OCI-LY1 (cell line): Measurements from ENCODE around the gene ZCCHC14.

Experiments used
- H2AFZ ChIP-seq: fragments of 200-600 bp; sonication (generic), shearing (Covaris generic); 2 replicates; pipeline ENCODE4 v1.6.0; 2014; ENCODE audit warnings: antibody characterized with exemption, mild to moderate bottlenecking, low read length
- H3F3A ChIP-seq: fragments of 200-600 bp; sonication (generic), shearing (Covaris generic); 2 replicates; pipeline ENCODE4 v1.6.0; 2014; ENCODE audit warnings: mild to moderate bottlenecking, antibody characterized with exemption, low read length, moderate library complexity; ENCODE audit not compliant: insufficient read depth
- H3K27ac ChIP-seq: fragments of 200-600 bp; sonication (generic); 2 replicates; pipeline ENCODE4 v1.5.1; 2014; ENCODE audit warnings: low read length, mixed run types, mild to moderate bottlenecking, low read depth; ENCODE audit not compliant: poor library complexity, severe bottlenecking
- H3K27me3 ChIP-seq: fragments of 200-600 bp; sonication (generic); 2 replicates; pipeline ENCODE4 v1.6.0; 2014; ENCODE audit warnings: antibody characterized with exemption, mild to moderate bottlenecking, low read length, moderate library complexity; ENCODE audit not compliant: insufficient read depth
- H3K36me3 ChIP-seq: fragments of 200-600 bp; sonication (generic); 2 replicates; pipeline ENCODE4 v1.6.1; 2014; ENCODE audit warnings: mild to moderate bottlenecking, antibody characterized with exemption, low read length, moderate library complexity, mixed read lengths; ENCODE audit not compliant: insufficient read depth
- H3K4me1 ChIP-seq: fragments of 200-600 bp; sonication (generic); 2 replicates; pipeline ENCODE4 v1.5.1; 2014; ENCODE audit warnings: mild to moderate bottlenecking, low read length, moderate library complexity; ENCODE audit not compliant: insufficient read depth, severe bottlenecking
- H3K4me2 ChIP-seq: fragments of 200-600 bp; sonication (generic), shearing (Covaris generic); 2 replicates; pipeline ENCODE4 v1.6.1; 2014; ENCODE audit warnings: low read length
- H3K4me3 ChIP-seq: fragments of 200-600 bp; sonication (generic); 2 replicates; pipeline ENCODE4 v1.5.1; 2014; ENCODE audit warnings: low read length, low read depth, mild to moderate bottlenecking, mixed read lengths; ENCODE audit not compliant: poor library complexity, severe bottlenecking
- H3K79me2 ChIP-seq: fragments of 200-600 bp; shearing (Covaris generic); 2 replicates; pipeline ENCODE4 v1.6.1; 2016; ENCODE audit warnings: mixed run types, low read length, mixed read lengths; ENCODE audit not compliant: insufficient read depth
- H3K9ac ChIP-seq: fragments of 200-600 bp; sonication (generic), shearing (Covaris generic); 2 replicates; pipeline ENCODE4 v1.6.1; 2014; ENCODE audit warnings: mild to moderate bottlenecking, low read length, mixed read lengths
- H3K9me2 ChIP-seq: fragments of 200-600 bp; sonication (generic), shearing (Covaris generic); 2 replicates; pipeline ENCODE4 v1.6.1; 2014; ENCODE audit warnings: low read depth, mild to moderate bottlenecking, low read length, mixed read lengths
- H3K9me3 ChIP-seq: fragments of 200-600 bp; shearing (Covaris generic); 2 replicates; pipeline ENCODE4 v1.6.1; 2014; ENCODE audit warnings: low read length, mixed read lengths
- H4K20me1 ChIP-seq: fragments of 200-600 bp; sonication (generic), shearing (Covaris generic); 2 replicates; pipeline ENCODE4 v1.6.0; 2016; ENCODE audit warnings: mild to moderate bottlenecking, low read length; ENCODE audit not compliant: insufficient read depth
- EZH2 ChIP-seq: fragments of 200-600 bp; sonication (generic), shearing (Covaris generic); IDR thresholded peaks from 2 replicates; pipeline ENCODE4 v1.8.0; 2017; ENCODE audit warnings: borderline replicate concordance, mixed run types, mild to moderate bottlenecking, antibody characterized with exemption, low read length, moderate library complexity, mixed read lengths
- TF ChIP-seq, protein P1 (sequence below): fragments of 200-600 bp; sonication (generic), shearing (Covaris generic); IDR thresholded peaks from 2 replicates; pipeline ENCODE4 v1.5.1; 2017; ENCODE audit warnings: mild to moderate bottlenecking, antibody characterized with exemption, low read length, moderate library complexity, mixed read lengths

Gene ZCCHC14

DNA sequence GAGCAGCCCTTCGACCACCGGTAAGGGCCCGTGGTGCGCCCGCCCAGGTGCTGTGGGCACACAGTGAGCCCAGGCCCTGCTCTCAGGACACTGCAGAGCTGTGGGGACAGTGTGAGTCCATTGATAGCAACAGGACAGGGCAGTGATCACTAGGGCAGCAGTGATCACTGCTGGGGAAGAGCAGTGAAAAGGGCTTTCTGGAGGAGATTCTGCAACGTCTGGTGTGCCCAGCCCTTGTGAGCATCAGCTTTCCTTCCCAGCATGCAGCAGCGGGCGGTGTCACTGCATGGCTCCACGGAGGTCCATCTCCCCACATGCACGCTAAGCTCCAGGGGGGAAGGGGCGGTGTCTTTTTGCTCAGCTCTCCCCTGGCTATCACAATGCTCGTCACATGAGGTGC, 68.6 kb downstream of the ZCCHC14 start:
- H3K9me3 ChIP-seq = no peaks in the 10 kb centered on the region
- H3K4me2 ChIP-seq = no peak overlapping the region
- no peaks in the 10 kb centered on the region for H3F3A ChIP-seq
- no peak overlapping the region for H2AFZ ChIP-seq
- no peak overlapping the region for H3K4me3 ChIP-seq
- no peak overlapping the region for H3K9ac ChIP-seq
- H3K9me2 ChIP-seq = no peaks in the 10 kb centered on the region
- H3K79me2 ChIP-seq = no peaks in the 10 kb centered on the region
- no peaks in the 10 kb centered on the region for H3K4me1 ChIP-seq
- H3K27me3 ChIP-seq = no peaks in the 10 kb centered on the region
- TF ChIP-seq, protein P1, sequence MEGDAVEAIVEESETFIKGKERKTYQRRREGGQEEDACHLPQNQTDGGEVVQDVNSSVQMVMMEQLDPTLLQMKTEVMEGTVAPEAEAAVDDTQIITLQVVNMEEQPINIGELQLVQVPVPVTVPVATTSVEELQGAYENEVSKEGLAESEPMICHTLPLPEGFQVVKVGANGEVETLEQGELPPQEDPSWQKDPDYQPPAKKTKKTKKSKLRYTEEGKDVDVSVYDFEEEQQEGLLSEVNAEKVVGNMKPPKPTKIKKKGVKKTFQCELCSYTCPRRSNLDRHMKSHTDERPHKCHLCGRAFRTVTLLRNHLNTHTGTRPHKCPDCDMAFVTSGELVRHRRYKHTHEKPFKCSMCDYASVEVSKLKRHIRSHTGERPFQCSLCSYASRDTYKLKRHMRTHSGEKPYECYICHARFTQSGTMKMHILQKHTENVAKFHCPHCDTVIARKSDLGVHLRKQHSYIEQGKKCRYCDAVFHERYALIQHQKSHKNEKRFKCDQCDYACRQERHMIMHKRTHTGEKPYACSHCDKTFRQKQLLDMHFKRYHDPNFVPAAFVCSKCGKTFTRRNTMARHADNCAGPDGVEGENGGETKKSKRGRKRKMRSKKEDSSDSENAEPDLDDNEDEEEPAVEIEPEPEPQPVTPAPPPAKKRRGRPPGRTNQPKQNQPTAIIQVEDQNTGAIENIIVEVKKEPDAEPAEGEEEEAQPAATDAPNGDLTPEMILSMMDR = no peak
- TF ChIP-seq EZH2 = no peak
- H4K20me1 ChIP-seq = no peaks in the 10 kb centered on the region
- peaks cover 40% of the 10 kb centered on the region for H3K36me3 ChIP-seq
- H3K27ac ChIP-seq = no peak overlapping the region

GRCh38 chr16:87423429-87423828, 69.4 kb downstream of the ZCCHC14 start:
- Histone ChIP-seq H3K27me3 (no peaks in the 10 kb centered on the region), H3K27ac (no peak overlapping the region), H3K4me1 (no peaks in the 10 kb centered on the region), H3K9me3 (no peaks in the 10 kb centered on the region), H3F3A (no peaks in the 10 kb centered on the region), H3K4me3 (no peak overlapping the region), H3K36me3 (peaks cover 42% of the 10 kb centered on the region), H3K79me2 (no peaks in the 10 kb centered on the region), H3K9me2 (no peaks in the 10 kb centered on the region), H3K4me2 (no peak overlapping the region), H3K9ac (no peak overlapping the region), H2AFZ (no peak overlapping the region), H4K20me1 (no peaks in the 10 kb centered on the region)
- no peak for TF ChIP-seq EZH2
- TF ChIP-seq, protein P1 = no peak

DNA sequence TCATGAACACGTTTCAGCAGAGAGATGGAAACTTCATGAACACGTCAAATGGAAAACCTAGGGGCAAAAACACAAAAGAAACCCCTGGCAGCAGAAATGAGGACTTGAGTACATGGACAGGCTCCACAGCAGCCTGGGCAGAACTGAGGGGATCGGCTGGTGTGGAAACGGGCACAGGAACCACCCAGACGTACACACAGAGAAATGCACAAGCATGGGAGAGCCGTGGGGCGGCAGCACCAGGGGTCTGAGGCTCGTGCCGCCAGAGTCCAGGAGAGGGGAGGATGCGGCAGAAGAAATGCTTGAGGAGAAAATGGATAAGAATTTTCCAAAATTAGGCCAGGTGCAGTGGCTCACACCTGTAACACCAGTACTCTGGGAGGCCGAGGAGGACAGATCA, 70.7 kb downstream of the ZCCHC14 start:
- Histone ChIP-seq H3K27me3 (no peaks in the 10 kb centered on the region), H3K9ac (no peak overlapping the region), H3K79me2 (no peaks in the 10 kb centered on the region), H3K4me3 (no peak overlapping the region), H3K9me2 (no peaks in the 10 kb centered on the region), H4K20me1 (no peaks in the 10 kb centered on the region), H3K4me2 (no peak overlapping the region), H2AFZ (no peak overlapping the region), H3F3A (no peaks in the 10 kb centered on the region), H3K9me3 (no peaks in the 10 kb centered on the region), H3K36me3 (peaks cover 47% of the 10 kb centered on the region), H3K27ac (no peak overlapping the region), H3K4me1 (no peaks in the 10 kb centered on the region)
- TF ChIP-seq, protein P1 = no peak
- TF ChIP-seq EZH2 = no peak
